Activated CD4-positive, alpha-beta T cell treated with anti-CD3 and anti-CD28 coated beads, Interleukin-10, Interleukin-2, amounts not matched to agents 100 ng/mL and 50 ng/mL, durations not matched to agents 16 hours and 8 hours (primary cell): Measurements from ENCODE around the gene RGS7.
A peak's percentile ranks its signal among the peaks of the same experiment; 100 is the strongest.
"Not testable (repeated sequence)": the region's sequence is repeated elsewhere in the genome, so short reads cannot be mapped to it uniquely, and the experiment has no call there.

ENCODE experiments used
- DNase-seq: peaks from one replicate; pipeline ENCODE4 v3.0.0-alpha.2; 2020

RGS7 gene

DNA sequence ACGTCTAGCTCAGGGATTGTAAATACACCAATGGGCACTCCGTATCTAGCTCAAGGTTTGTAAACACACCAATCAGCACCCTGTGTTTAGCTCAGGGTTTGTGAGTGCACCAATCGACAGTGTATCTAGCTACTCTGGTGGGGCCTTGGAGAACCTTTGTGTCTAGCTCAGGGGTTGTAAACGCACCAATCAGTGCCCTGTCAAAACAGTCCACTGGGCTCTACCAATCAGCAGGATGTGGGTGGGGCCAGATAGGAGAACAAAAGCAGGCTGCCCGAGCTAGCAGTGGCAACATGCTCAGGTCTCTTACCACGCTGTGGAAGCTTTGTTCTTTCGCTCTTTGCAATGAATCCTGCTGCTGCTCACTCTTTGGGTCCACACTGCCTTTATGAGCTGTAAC is 593.9 kb downstream of the RGS7 start:
- not testable (repeated sequence) for DNase-seq

DNA sequence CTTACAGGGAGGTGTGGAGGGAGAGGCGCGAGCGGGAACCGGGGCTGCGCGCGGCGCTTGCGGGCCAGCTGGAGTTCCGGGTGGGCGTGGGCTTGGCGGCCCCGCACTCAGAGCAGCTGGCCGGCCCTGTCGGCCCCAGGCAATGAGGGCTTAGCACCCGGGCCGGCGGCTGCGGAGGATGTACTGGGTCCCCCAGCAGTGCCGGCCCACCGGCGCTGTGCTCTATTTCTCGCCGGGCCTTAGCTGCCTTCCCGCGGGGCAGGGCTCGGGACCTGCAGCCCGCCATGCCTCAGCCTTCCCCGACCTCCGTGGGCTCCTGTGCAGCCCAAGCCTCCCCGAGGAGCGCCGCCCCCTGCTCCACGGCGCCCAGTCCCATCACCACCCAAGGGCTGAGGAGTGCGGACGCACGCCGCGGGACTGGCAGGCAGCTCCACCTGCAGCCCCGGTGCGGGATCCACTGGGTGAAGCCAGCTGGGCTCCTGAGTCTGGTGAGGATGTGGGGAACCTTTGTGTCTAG is 594.5 kb downstream of the RGS7 start:
- DNase-seq, result not testable (repeated sequence)

DNA sequence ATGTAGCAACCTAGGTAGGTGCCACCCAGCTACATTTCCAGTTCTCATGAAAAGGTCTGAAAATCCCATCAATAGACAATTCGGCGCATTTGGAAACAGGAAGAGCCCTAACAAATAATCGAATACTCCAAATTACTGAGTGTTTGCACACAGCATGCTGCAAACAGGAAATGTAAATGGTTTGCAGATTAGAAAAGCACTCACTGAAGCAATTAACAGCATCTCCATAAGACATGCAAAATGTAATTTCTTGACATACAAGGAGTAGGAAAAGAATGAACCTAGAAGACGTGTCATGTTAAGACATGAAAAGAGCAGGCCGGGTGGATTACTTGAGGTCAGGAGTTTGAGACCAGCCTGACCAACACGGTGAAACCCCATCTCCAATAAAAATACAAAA is 598.2 kb downstream of the RGS7 start:
- not testable (repeated sequence) for DNase-seq

DNA sequence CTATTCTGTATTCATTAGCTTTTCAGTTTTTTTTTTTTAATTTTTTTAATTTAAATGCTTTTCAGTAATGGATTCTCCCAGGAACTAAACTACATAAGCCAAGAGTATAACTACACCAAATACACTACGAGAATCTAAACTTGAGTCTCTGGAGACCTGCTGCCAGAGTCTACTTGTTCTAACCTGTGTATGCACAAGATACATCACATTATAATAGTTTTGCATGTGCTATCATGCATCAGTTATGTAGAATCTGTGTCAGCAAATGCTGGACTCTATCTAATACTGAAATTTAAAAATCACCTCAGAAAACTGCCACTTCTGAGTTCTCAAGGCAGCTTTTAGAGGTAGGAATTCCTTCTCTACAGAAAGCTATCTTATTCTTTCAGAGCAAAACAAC is 598.7 kb downstream of the RGS7 start:
- DNase-seq, result no peak

DNA sequence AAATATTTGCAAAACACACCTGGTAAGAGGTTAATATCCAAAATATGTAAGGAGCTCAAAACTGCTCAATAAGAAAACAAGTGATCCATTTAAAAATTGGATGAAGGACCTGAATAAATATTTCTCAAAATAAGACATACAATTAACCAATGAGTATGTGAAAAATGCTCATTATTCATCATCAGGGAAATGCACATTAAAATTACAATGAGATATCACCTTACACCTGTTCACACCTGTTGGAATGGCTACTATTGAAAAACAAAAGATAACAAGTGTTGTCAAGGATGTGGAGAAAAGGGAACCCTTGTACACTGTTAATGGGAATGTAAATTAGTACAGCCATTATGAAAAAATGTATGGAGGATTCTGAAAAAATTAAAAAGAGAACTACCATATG is 609.1 kb downstream of the RGS7 start:
- DNase-seq, result no peak

- DNase-seq, result no peak
These were observed 613.3 kb downstream of the RGS7 start for GRCh38 chr1:240743705-240744104.

- DNase-seq, result no peak
These were observed 617.3 kb downstream of the RGS7 start for GRCh38 chr1:240739754-240740153.

- no peak for DNase-seq
These were observed 617.9 kb downstream of the RGS7 start for GRCh38 chr1:240739139-240739538.

GRCh38 chr1:240737766-240738265 is 619.2 kb downstream of the RGS7 start:
- no peak for DNase-seq

GRCh38 chr1:240737298-240737697 is 619.7 kb downstream of the RGS7 start:
- DNase-seq, result no peak

- not testable (repeated sequence) for DNase-seq
These were observed 622.3 kb downstream of the RGS7 start for GRCh38 chr1:240734705-240735104.

GRCh38 chr1:240734001-240734400 is 623.0 kb downstream of the RGS7 start:
- DNase-seq, result no peak

GRCh38 chr1:240732390-240732789 is 624.6 kb downstream of the RGS7 start:
- peak; percentile 46 for DNase-seq
